NAMALWA (cell line): ENCODE results near the gene TSPAN9.
"Not testable (repeated sequence)": the region's sequence is repeated elsewhere in the genome, so short reads cannot be mapped to it uniquely, and the experiment has no call there.

ENCODE experiments used
- DNase-seq: peaks from one replicate; pipeline ENCODE4 v3.0.0-alpha.2; 2015; ENCODE audit warnings: low spot score

Gene TSPAN9

GRCh38 chr12:3044141-3044630, 33.0 kb upstream of the TSPAN9 start:
- no peak for DNase-seq

DNA sequence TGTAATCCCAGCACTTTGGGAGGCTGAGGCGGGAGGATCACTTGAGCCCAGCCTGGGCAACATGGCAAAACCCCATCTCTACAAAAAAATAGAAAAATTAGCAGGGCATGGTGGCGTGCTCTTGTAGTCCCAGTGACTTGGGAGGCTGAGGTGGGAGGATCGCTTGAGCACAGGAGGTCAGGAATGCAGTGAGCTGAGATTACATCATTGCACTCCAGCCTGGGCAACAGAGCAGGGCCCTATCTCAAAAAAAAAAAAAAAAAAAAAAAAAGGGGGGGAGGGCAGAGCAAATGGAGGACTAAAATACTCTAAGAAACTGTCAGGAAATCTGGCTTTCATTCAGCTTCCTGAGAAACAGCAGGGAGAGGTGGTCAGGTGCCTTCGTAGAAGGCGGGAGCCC, 31.7 kb upstream of the TSPAN9 start:
- no peak for DNase-seq

GRCh38 chr12:3045989-3046388, 31.2 kb upstream of the TSPAN9 start:
- no peak for DNase-seq

- no peak for DNase-seq
These were observed 30.6 kb upstream of the TSPAN9 start for GRCh38 chr12:3046441-3047200.

GRCh38 chr12:3047961-3048360, 29.2 kb upstream of the TSPAN9 start:
- no peak for DNase-seq

DNA sequence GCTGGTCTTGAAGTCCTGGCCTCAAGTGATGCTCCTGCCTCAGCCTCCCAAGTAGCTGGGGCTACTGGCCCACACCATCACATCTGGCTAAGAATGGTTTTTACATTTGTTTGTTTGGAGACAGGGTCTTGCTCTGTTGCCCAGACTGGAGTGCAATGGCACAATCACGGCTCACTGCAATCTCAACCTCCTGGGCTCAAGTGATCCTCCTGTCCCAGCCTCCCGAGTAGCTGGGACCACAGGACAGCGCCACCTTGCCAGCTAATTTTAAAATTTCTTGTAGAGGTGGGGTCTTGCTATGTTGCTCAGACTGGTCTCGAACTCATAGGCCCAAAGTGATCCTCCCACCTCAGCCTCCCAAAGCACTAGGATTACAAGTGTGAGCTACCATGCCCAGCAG, 28.6 kb upstream of the TSPAN9 start:
- no peak for DNase-seq

DNA sequence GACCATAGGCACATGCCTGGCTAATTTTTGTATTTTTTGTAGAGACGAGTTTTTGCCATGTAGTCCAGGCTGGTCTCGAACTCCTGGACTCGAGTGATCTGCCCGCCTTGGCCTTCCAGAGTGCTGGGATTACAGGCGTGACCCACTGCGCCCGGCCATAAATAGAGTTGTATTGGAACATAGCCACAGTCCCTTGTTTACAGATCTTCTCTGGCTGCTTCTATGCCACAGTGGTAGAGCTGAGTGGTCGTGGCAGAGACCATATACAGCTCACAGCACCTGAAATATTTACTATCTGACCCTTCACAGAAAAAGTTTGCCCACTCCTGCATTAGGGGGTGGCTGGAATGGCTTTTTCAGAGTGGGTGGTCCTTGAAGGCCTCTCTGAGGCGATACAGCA, 28.0 kb upstream of the TSPAN9 start:
- DNase-seq, result no peak

GRCh38 chr12:3049611-3050249, 27.4 kb upstream of the TSPAN9 start:
- peak; percentile 54 for DNase-seq

DNA sequence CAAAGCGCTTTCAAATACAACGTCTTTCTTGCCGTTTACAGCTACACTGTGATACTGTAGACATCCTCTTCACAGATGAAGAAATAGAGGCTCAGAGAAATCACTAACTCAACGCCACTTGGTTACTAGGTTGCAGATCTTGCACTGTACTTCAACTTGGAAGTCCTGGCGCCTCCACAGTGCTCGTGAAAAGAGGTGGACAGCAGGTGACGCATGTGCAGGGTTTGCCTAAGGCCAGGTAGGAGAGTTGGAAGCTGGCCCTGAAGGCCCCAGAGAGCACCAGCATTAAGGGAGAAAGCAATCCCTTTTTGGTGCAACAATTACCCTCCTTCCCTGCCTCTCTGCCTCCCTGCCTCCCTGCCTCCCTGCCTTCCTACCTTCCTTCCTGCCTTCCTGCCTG, 22.8 kb upstream of the TSPAN9 start:
- DNase-seq, result no peak

GRCh38 chr12:3055026-3055703, 22.0 kb upstream of the TSPAN9 start:
- DNase-seq, result no peak

GRCh38 chr12:3055704-3056467, 21.3 kb upstream of the TSPAN9 start:
- DNase-seq, result no peak

DNA sequence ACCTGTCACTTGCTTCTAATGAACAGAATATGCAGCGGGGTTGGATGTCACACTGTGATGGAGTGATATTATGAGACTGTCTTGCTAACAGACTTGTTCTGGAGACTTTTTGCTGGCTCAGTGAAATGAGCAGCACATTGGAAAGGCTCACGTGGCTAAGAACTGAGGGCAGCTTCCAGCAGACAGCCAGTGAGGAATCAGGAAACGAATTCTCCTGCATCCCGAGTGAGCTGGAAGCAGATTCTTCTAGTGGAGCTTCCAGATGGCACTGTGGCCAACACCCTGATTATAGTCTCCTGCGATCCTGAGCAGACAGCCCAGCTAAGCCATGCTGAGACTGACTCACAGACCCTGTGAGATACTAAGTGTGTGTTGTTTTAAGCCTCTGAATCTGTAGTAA, 16.1 kb upstream of the TSPAN9 start:
- no peak for DNase-seq

DNA sequence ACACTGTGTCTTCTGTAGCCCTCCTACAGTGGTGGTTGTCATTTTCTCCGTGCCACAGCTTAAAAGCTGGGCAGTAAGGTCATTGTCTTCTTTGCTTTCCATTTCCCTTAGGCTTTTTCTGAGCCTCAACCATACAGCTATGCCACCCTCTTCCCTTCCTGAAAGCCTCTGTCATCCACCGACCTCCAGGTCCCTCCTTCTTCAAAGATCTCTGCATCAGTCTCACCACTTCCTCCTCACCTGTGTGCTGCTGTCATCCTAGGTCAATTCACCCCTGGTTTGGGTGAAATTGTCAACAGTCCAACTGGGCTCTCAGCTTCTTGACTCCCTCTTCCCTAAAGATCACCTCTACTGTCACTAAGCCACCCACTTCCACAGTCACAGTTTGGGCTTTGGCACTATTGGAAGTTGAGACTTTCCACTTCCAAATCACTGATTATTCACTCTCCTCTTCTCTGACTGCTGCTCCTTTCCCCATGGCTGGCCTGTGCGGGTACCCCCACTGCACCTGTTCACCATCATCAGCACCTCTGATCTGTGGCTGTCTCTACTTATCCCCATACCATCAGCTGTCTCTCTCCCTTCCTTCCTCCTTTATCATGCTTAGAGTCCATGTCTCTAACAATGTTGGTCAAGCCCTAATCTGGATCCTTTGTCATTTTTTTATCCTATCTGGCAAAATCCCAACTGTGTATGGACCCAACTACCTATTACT, 15.5 kb upstream of the TSPAN9 start:
- DNase-seq, result no peak

- no peak for DNase-seq
These were observed 11.9 kb upstream of the TSPAN9 start for GRCh38 chr12:3065300-3065699.

DNA sequence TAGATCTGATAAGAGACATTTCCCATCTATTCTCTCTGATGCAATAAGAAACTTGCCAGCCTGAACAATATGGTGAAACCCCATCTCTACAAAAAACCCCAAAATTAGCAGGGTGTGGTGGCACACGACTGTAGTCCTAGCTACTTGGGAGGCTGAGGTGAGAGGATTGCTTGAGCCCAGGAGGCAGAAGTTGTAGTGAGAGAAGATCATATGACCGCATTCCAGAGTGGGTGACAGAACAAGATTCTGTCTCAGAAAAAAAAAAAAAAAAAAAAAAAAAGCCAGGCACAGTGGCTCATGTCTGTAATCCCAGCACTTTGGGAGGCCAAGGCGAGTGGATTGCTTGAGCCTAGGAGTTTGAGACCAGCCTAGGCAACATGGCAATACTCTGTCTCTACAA, 11.3 kb upstream of the TSPAN9 start:
- DNase-seq, result not testable (repeated sequence)

- DNase-seq, result no peak
These were observed 7.5 kb upstream of the TSPAN9 start for GRCh38 chr12:3069714-3070113.

- DNase-seq, result no peak
These were observed 6.1 kb upstream of the TSPAN9 start for GRCh38 chr12:3071107-3071506.

DNA sequence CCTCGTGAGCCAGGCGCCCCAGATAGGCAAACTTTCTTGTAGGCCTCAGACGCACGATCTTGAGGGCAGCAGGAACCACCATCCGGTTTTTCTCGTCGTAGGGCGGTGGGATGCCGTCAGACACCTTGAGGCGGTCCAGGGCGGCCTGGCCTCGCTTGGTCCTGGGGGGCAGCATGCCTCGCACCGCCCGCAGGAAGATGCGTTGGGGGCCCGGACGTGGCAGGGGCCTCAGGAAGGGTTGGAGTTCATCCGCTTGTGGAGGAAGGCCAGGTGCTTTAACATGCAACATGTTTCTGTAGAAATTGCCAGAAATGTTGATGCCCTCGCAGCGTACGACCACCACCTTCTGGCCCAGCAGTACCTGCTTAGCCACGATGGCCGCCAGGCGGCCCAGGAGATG, 5.5 kb upstream of the TSPAN9 start:
- no peak for DNase-seq

- peak; percentile 91 for DNase-seq
These were observed 3.5 kb upstream of the TSPAN9 start for GRCh38 chr12:3073438-3074250.

DNA sequence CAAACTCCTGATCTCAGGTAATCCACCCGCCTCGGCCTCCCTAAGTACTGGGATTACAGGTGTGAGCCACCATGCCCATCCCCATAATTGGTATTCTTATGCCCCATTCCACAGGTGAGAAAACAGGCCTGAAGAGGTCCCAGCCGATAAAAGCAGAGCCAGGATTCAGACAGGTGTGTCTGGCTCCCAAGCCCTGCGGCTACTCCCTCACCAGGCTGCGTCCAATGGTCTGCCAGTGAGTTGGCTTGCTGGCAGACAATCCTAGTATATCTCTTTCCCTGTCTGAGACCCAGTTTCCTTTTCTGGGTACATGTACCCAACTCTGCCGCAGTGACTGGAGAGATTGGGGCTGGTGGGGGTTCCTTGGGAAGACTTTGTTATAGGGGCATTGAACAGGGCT, 1.9 kb upstream of the TSPAN9 start:
- DNase-seq, result no peak

DNA sequence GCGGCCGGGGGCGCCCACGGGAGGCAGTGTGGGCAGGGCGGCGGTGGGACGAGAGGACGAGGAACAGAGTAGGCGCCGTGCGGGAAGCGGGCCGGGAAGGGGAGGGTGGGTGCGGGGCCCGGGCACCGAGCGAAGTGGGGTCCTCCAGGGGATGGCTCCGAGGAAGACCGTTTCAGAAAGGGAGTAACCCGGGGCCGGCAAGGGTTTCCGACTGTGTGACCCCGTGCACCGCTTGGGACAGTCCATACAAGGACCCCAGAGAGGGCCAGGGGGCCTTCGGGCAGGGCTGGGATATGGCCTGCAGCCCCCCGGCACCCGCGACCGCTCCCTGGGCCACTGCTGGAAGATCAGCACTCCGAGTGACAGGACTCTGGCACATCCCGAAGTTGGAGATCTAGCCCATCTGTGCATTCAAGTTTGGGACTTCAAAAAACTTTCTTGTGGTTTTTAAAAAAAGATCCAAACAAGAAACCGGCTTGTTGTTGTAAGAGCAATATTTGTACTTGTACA, 448 bp downstream of the TSPAN9 start:
- DNase-seq, result peak; percentile 20
